GM23338 (cell line): ENCODE measurements around the gene CCL27.

Experiments
- CREB1 ChIP-seq: fragments of 250-450 bp; sonication (Bioruptor Pico); IDR thresholded peaks from 2 replicates; pipeline ENCODE4 v1.5.0; 2020; ENCODE audit warnings: low read depth, mild to moderate bottlenecking, moderate library complexity
- EZH2 ChIP-seq: fragments of 200-600 bp; sonication (generic); IDR thresholded peaks from one replicate; pipeline ENCODE4 v1.8.0; 2017; ENCODE audit warnings: antibody characterized with exemption, mild to moderate bottlenecking, low read depth; ENCODE audit not compliant: unreplicated experiment
- EZH2phosphoT487 ChIP-seq: fragments of 200-600 bp; sonication (generic); IDR thresholded peaks from one replicate; pipeline ENCODE4 v1.8.1; 2018; ENCODE audit warnings: antibody characterized with exemption; ENCODE audit not compliant: unreplicated experiment
- JUNB ChIP-seq: IDR thresholded peaks from one replicate; pipeline ENCODE4 v1.6.1; 2016; ENCODE audit warnings: antibody characterized with exemption; ENCODE audit not compliant: unreplicated experiment
- NANOG ChIP-seq: IDR thresholded peaks from 2 replicates; pipeline ENCODE4 v1.6.1; 2016; ENCODE audit warnings: antibody characterized with exemption, borderline replicate concordance
- REST ChIP-seq: IDR thresholded peaks from one replicate; pipeline ENCODE4 v1.6.1; 2018; ENCODE audit warnings: antibody characterized with exemption; ENCODE audit not compliant: unreplicated experiment
- STAT1 ChIP-seq: IDR thresholded peaks from one replicate; pipeline ENCODE4 v1.6.1; 2016; ENCODE audit warnings: antibody characterized with exemption; ENCODE audit not compliant: unreplicated experiment
- ZNF114 ChIP-seq: fragments of 250-450 bp; sonication (Bioruptor Pico); IDR thresholded peaks from 2 replicates; pipeline ENCODE4 v1.5.0; 2020; ENCODE audit warnings: mild to moderate bottlenecking, moderate library complexity
- TF ChIP-seq, protein P1 (sequence below), 2 experiments: fragments of 200-600 bp in 1 of 2; sonication (generic) in 1 of 2; conservative IDR thresholded peaks; 2 replicates each; pipeline versions ENCODE4 v1.5.1 to v1.6.1; 2016 to 2017; ENCODE audit warnings: antibody characterized with exemption in 2 of 2, low read depth in 2 of 2, mild to moderate bottlenecking in 2 of 2, moderate library complexity in 1 of 2

DNA sequence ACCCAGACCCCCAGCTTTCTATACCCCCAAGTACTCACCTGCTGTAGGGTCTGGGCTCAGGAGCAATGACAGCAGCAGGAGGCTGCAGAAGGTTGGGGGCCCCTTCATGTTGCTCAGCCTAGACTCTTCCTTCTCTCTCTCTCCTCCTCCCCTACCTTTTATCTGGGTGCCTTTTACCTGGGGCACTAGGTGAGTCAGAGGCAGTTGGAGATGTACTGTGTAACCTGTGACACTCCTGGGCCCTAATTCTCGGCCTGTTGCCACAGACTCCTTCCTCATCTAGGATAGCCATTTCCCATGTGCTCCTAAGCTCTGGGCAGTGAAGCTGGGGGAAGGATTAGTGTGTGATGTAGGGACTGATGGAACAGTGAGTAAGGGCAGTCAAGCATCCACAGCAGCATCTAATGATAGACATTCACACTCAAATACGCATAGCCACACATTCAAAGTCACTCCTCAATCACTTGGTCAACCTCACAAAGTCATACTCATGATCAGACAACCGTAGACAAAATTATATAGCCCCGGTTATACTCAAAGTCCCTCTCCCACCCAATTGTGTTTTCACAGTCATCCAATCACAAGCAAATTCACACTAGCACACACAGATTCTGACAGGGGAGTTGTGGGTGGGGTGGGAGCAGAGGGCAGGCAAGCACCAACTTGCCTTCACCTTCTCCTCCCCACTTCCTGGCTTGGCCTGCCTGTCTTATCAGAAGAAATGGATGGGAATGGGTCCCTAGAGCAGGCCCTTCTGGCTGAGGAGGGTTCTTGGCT, at the start of gene CCL27:
- TF ChIP-seq, protein P1, sequence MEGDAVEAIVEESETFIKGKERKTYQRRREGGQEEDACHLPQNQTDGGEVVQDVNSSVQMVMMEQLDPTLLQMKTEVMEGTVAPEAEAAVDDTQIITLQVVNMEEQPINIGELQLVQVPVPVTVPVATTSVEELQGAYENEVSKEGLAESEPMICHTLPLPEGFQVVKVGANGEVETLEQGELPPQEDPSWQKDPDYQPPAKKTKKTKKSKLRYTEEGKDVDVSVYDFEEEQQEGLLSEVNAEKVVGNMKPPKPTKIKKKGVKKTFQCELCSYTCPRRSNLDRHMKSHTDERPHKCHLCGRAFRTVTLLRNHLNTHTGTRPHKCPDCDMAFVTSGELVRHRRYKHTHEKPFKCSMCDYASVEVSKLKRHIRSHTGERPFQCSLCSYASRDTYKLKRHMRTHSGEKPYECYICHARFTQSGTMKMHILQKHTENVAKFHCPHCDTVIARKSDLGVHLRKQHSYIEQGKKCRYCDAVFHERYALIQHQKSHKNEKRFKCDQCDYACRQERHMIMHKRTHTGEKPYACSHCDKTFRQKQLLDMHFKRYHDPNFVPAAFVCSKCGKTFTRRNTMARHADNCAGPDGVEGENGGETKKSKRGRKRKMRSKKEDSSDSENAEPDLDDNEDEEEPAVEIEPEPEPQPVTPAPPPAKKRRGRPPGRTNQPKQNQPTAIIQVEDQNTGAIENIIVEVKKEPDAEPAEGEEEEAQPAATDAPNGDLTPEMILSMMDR (conservative IDR thresholded peaks at IDR 0.05; ENCODE audit: low read depth in 2 of 2) = no peak
- no peak for TF ChIP-seq REST
- TF ChIP-seq STAT1 = no peak
- no peak for TF ChIP-seq JUNB
- TF ChIP-seq ZNF114 = no peak
- no peak for TF ChIP-seq EZH2
- no peak for TF ChIP-seq NANOG
- TF ChIP-seq EZH2phosphoT487 = no peak
- TF ChIP-seq CREB1 = no peak
